ENCODE measurements around the gene CCDC40.
A peak's percentile ranks its signal among the peaks of the same experiment; 100 is the strongest.
"Not testable (repeated sequence)": the region's sequence is repeated elsewhere in the genome, so short reads cannot be mapped to it uniquely, and the experiment has no call there.

Gene CCDC40

DNA sequence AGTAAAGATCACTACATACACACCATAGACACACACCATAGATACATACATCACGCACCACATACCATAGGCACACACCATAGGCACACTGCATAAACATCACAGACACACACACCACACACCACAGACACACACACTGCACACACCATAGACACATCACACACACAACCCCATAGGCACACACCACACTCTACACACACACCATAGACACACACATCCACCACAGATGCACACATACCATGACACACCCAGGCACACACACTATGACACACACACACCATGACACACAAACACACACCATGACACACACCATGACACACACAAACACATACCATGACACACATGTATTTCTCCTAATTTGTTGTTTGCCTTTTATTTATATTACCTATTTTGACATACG is 14.8 kb upstream of the CCDC40 start:
- DNase-seq (ENCODE audit: low read depth) = no peak

DNA sequence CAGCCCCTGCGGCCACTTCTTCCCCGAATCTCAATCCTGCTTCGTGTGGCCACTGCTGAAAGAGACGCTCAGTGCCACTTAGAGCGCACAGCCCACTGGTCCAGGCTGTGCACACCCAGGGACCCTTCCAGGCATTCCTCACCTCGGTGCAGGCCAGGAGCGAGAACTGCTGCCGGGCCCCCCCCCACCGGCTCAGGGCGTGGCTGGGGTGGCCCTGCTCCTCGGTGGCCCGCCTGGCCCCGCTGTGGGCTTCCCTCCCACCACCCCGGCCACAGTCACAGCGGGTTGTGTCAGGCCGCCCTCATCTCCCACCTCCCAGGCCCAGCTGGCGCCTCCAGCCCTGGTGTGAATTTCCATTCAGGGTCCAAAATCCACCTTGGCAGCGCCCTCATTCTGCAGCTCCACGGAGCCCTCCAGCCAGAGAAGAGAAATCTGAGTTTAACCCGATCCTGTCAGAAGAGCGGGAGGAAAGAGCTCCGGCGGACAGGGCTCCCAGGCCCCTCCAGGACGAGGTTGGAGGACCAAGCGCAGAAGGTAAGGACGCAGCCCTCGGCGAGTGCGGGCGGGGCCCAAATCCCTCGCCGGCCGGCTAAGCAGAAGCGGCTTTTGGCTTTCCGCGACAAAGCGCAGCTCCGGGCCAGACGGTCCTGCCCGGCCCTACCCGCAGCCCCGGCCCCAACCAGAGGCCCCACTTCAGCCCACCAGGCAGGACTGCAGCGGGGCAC is 12.8 kb upstream of the CCDC40 start:
- no peak for DNase-seq (ENCODE audit: low read depth)

DNA sequence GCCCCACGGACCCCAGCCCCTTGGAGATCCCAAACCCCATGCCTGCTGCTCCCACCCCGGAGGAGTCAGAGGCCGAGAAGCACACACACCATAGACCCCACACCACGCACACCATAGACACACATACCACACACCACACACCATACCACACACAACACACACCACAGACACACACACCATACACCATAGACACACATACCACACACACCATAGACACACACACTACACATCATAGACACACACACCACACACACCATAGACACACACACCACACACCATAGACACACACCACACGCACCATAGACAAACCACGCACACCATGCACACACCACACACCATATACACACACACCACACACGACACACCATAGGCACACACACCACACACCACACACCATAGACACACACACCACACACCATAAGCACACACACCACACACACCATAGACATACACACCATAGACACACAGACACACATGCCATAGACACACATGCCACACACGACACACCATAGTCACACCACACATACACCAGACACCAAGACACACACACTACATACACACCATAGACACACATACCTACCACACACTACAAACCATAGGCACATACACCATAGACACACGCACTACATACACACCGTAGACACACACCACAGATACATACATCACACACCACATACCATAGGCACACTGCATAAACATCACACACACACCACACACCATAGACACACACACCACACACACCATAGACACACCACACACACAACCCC is 12.1 kb upstream of the CCDC40 start:
- no peak for DNase-seq (ENCODE audit: low read depth)

DNA sequence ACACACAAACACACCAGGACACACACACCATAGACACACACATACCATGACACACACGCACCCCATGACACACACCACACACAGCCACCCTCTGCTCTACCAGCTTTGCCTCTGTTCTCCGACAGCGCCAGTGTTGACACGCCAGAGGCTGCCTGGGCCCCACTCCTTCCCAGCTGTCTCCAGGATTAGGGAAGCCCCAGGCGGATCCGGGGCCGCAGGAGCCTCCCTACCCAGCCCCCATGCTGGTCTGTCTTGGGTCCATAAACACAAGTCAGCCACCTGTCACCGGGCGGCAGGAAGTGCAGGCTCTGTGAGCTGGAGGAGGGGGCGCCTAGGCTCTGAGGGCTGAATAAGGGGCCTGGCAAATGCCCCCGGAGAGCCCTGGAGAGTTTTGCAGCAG is 11.3 kb upstream of the CCDC40 start:
- DNase-seq (ENCODE audit: low read depth) = no peak

DNA sequence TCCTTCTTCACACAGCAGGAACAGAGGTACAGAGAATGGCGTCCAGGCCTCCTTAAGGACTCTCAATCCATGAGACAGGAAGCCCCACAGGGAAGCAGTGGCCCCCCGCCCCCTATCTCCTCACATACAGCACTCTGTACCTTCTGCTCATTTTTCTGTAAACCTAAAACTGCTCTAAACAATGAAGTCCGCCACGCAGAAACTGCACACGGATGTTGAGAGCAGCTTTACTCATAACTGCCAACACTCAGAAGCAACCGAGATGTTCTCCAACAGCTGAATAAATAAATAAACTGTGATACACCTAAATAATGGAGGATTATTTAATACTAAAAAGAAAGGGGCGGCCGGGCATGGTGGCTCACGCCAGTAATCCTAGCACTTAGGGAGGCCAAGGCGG is 10.6 kb upstream of the CCDC40 start:
- DNase-seq (ENCODE audit: low read depth) = no peak

DNA sequence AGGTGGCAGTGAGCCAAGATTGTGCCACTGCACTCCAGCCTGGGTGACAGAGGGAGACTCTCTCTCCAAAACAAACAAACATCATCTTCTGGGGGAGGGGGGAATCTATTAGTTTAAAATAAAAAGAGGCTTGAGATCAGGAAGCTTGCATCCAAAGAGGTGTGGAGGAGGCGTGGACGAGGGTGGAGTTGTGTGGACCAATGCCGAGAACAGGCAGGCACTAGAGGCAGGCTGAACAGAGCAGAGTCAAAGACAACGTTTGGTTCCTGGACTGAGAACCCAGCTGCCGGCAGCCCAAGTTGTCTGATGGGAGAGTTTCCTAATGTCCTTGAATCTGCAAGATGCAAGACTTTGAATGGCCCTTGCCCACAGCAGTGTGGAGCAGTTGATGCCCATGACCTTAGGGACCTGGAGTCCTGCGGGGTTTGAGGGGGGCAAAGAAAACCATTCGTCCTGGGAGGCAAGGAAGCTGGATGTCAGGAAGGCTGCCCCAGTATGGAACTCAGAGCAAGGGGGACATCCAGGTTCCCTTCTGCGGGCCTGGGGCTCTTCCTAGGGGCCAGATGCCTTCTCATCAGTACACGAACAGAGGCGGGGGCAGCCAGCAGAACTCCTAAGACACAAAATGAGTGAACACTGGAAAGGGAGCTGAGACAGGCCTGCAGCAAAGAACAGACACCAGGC is 9.9 kb upstream of the CCDC40 start:
- no peak for DNase-seq (ENCODE audit: low read depth)

DNA sequence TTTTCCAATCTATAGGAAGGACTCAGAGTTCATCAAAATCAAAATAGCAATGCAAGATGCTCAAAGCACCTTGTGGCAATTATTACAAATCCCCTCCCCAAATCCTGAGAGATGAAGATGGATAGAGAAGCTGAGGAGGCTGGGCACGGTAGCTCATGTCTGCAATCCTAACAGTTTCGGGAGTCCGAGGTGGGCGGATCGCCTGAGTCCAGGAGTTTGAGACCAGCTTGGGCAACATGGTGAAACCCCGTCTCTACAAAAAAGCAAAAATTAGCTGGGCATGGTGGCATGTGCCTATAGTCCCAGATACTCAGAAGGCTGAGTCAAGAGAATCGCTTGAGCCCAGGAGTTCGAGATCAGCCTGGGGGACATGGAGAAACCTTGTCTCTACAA is 9.4 kb upstream of the CCDC40 start:
- DNase-seq (ENCODE audit: low read depth) = no peak

DNA sequence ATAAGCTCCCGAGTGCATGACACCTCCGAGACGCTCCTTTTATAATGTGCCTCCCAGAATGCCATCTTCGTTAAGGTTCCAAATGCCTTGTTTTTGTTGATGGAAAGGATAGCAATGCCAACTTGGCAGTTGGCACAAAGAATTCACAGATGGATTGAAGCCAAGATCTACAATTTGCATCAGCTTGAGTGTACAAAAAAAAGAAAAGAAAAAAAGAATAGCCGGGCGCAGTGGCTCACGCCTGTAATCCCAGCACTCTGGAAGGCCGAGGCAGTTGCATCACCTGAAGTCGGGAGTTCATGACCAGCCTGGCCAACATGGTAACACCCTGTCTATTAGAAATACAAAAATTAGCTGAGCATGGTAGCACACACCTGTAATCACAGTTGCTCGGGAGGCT is 8.4 kb upstream of the CCDC40 start:
- DNase-seq (ENCODE audit: low read depth) = no peak

DNA sequence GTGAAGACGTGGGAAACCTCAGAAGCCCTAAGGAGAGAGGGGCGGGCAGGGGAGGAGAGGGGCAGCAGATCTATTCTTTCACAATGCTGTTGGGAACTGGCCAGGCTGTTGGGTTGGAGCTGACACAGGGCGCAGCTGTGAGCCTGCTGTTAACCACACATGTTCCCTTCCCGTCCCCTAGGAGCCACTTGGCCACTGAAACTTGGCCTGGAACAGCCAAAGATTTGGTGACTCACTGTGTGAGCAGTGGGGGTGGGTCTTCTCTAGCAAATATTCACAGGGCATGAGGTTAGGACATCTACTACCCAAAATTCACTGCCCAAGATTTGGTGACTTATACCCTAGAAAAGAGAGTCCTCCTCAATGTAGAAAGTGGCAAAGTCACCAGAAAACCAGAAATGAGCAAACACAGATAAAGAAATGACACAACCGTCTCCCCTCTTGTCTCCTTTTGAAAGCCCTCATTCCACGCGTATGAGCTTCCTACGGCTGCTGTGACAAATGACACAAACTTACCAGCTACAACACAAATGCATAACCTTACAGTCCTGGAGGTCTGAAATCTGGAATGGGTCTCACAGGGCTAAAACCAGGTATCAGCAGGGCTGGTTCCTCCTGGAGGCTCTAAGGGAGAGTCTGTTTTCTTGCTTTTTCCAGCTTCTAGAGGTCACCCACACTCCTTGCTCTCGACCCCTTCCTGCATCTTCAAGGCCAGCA is 7.0 kb upstream of the CCDC40 start:
- DNase-seq (ENCODE audit: low read depth) = peak; percentile 89

DNA sequence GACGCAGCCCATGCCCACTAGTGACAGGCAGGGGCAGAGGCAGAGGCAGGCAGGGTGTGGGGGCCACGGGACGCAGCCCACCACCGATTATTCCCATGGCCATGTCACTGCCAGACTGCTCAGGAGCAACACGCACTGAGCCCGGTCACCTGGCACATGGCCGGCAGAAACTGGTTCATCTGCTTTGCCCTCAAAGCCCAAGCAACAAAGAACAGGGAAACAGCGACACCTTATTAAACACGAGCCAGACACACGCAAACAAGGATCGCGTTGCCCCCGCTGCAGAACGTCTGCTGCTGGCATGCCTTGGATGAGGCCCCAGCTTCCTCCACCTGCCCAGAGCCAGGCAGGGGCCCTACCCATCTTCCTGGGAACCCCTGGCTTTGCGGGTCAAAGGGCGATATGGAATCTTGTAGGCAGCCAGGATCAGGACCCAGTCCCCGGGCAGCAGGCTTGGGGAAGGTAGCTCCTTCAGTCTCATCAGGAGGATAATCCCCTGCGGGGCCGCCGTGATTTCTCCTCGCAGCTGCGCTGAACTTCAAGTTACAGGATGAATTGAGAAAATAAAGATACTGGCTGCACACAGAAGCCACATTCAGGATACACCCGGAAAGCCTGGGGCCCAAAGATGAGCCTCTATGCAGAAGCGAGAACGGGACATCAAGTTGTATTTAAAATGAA is 5.6 kb upstream of the CCDC40 start:
- no peak for DNase-seq (ENCODE audit: low read depth)

DNA sequence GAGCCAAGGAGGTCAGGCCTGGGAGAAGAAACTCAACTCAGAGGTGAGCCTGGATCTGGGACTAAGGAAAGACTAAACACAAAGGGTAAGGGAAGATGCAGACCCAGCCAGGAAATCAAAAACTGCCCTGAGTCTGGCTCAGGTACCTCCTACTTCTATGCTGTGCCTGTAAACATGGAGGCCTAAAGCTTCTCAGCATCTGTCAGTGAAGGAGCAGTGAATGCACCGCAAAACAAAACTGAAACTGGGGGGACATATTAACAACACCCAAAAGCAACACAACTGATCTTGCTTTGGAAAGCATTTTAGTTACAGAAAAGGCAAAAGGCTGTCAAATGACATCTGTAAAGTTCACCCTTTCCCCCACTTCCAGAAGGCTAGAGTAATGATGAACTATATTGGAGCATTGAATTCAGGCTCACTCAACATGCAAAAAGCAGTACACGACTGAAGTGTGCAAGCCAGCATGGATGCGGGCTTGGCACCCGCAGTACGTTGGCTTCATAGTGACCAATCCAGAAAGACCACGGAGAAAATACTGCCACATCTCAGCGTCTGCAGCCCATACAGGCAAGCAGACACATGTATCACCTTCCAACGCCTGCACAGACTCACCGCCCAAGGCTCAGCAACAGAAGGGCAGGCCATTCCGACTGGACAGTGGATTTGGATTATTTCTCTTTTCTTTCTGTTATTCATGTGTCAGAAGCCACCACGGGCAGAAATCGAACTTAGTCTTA is 4.6 kb upstream of the CCDC40 start:
- no peak for DNase-seq (ENCODE audit: low read depth)

DNA sequence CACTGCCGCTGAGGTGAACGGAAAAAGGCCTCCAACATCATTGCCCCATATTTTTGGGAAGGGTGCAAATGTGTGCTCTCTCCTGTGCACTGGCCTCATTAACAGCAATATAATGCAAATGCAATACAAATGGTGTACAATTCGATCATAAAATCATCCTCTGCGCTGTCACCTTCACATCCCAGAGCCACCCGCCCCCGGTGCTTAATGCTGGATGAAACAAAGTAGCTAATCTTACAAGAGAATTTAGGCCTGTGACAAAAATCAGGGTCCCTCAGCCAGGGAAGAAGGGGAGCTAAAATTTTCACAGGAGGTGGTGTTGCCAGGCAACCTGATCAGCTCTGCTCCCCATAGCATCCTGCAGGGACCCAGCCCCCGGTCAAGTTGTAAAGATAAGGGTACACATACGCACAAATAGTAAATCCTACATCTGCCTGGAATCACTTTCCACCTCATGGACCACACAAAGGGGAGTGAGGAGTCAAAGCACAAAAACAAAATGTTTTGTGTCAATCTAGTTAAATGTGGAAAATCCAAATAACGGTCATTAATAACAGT is 3.7 kb upstream of the CCDC40 start:
- no peak for DNase-seq (ENCODE audit: low read depth)

DNA sequence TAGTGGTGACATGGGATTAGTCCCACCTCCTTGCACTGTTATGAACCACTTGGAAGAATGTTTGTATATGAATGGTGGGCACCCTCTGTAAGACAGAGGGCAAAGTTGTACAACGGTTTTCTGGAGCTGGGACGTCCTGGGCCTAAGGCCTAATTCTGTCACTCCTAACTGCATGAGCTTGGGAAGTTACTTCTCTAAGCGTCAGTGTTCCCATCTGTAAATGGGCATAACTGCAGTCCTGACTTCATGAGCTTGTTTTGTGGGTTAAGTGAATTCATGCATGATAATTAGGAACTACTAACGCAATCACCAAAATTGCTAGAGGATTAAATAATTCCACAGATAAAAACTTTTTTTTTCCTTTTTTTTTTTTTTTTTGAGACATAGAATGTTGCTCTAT is 2.6 kb upstream of the CCDC40 start:
- no peak for DNase-seq (ENCODE audit: low read depth)

DNA sequence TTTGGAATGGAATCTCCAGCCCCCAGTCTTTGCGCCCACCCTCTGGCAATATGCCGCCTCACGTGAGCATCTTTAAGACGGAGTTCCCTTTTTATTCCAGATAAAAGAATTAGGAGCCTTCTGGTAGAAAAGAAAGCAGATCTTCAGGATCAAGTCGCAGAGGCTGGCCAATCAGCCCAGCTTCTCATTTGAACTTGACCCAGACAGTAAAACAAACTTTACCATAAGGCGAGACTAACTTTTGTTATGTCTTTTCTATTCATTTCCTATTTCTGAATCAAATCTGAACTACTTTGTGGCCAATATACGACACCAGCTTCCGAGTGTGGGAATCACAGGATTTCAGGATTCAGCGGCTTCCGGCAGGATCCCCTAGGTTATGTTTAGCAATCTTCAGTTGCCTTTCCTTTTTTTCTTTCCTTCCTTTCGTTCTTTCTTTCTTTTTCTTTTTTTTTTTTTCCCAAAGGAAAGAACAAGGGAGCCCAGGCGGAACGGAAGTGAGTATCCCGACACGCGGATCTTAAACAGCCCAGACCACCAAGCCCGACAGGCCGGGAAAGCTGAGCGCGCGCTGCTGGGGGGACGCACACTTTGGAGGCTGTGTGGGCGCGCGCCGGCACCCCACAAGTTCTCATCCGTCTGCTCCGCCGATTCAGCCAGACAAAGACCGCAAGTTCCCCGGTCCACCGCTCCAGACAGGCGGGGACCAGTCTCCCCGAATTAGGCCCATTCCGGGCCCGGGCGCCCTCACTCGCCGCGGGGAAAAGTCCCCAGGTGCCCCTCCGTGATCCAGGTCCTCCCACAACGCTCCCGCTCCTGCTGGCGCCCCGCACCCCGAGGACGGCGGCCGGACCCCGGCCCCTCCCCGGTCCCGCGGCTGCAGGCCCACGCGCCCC is 1.4 kb upstream of the CCDC40 start:
- DNase-seq (ENCODE audit: low read depth) = no peak

DNA sequence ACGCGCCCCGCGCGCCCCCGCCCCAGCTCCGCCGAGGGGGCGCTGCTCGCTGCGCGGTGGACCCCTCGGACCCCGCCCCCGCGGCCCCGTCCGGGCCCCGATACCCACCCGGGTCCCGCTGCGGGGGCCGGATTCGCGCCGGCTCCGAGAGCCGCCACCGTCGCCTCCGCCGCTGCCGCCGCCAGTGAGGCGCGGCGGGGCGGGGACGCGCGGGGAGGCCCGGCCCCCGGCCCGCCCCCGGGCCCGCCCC is 830 bp upstream of the CCDC40 start, which contains the start of gene TBC1D16:
TSS of gene TBC1D16 (minus strand) at position 186 of the 250 bp plus-strand sequence. CDS start 22,325 bp downstream, outside the sequence.
- DNase-seq (ENCODE audit: low read depth) = no peak

DNA sequence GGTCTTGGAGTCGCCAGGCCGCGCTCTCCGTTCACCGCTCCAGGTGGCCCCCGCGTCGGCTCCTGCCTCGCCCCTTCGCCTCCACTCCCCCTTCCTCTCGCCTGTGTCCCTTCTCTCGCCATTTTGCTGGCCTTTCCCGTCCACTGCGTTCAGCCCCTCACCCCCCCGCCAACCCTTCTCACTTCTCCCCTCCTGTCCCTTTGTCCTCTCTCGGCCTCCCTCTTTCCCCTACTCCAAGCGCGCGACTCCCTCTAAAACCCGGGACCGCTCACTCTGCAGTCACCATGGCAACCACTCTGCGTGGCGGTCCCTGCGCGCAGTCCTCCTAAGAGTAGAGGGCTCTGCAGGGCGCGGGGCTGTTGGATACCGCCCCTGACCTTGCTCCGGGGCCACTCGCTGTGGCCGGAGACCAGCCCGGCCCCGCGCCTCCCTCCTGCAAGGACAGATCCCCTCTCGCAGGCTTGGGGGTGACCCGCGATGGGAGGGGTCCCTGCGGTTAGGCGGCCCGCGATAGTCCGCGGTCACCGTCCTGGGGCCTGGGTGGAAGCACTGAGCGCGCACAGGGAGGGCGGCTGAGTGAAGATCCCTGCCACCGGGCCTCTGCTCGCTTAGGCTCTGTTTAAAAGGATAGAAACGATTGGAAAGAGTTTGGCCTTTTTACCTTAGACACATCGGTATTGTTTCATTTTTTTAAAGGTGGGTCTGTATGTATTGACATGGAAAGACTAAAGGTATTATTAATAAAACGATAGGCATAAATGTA is 454 bp downstream of the CCDC40 start:
- DNase-seq (ENCODE audit: low read depth) = no peak

DNA sequence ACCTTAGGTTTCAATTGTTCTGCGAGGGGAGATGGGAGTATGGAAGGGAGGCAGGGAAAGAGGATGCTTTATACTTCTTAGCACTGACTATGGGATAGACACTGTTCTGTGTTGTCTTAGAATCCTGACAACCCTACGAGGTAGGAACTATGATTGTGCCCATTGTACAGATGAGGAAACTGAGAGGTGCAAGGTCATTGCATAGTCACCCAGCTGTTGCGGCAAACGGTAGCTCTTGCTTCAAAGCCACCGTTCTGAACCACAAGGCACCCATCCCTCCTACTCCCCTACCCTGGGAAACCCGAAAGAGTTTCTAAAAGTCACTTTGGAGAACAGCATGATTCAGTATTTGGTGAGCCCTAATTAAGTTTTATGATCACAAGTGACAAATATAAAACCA is 7.5 kb downstream of the CCDC40 start:
- no peak for DNase-seq (ENCODE audit: low read depth)

DNA sequence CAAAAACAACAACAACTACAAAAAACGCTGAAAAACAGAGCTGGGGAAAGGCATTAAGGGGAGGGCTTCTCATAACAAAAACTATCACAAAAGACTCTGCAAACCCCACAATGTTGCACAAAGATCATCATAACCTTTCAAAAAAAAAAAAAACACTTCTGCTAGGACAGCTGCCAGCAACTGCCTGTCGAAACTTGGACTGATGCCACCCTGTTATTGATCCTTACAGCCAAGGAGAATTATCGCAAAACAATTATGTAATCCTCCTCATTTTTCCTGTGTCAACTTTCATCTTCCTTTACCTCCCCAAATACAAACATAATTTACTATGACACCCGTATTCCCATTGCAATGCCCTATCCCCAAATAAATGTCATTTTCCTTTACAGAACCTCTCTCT is 9.3 kb downstream of the CCDC40 start:
- DNase-seq (ENCODE audit: low read depth) = no peak

DNA sequence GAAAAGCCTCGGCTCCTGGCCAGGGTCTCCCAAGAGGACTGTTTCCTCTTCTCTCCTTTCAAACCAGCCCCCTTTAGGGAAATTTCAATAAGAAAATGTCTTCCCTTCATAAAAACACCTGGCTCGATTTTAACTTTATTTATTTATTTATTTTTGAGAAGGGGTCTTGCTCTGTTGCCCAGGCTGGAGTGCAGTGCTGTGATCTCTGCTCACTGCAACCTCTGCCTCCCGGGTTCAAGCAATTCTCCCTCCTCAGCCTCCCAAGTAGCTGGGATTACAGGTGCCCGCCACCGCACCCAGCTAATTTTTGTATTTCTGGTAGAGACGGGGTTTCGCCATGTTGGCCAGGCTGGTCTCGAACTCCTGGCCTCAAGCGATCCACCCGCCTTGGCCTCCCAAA is 10.3 kb downstream of the CCDC40 start:
- DNase-seq (ENCODE audit: low read depth) = not testable (repeated sequence)
